HL-60 (cell line): ENCODE measurements around the gene CBARP.

Source experiments
- DNase-seq, 2 experiments: peaks; one replicate each; pipeline ENCODE4 v3.0.0-alpha.2; 2010 to 2020; ENCODE audit warnings: low read depth in 1 of 2, low spot score in 1 of 2
- H3K27ac ChIP-seq: fragments of 250-450 bp; sonication (Bioruptor Pico); replicated peaks from 2 replicates; pipeline ENCODE4 v1.5.1; 2020; ENCODE audit warnings: mild to moderate bottlenecking, moderate library complexity
- H3K27me3 ChIP-seq: fragments of 250-450 bp; sonication (Bioruptor Pico); 2 replicates; pipeline ENCODE4 v1.5.1; 2021; ENCODE audit warnings: mild to moderate bottlenecking, moderate library complexity; ENCODE audit not compliant: insufficient read depth, poor library complexity, severe bottlenecking
- H3K4me3 ChIP-seq: replicated peaks from 2 replicates; pipeline ENCODE4 v1.5.1; 2011; ENCODE audit warnings: mild to moderate bottlenecking, control low read depth, low read length; ENCODE audit not compliant: insufficient read depth
- GABPA ChIP-seq: IDR thresholded peaks from 2 replicates; pipeline ENCODE4 v1.6.1; 2012; ENCODE audit warnings: low read depth
- POLR2AphosphoS5 ChIP-seq: IDR thresholded peaks from 2 replicates; pipeline ENCODE4 v1.6.1; 2012; ENCODE audit warnings: low read depth
- REST ChIP-seq: IDR thresholded peaks from 2 replicates; pipeline ENCODE4 v1.6.1; 2012; ENCODE audit warnings: low read depth; ENCODE audit not compliant: insufficient replicate concordance
- SPI1 ChIP-seq: IDR thresholded peaks from 2 replicates; pipeline ENCODE4 v1.6.1; 2012; ENCODE audit warnings: low read depth, mild to moderate bottlenecking, borderline replicate concordance
- TF ChIP-seq, protein P1 (sequence below): IDR thresholded peaks from one replicate; pipeline ENCODE4 v1.5.1; 2011; ENCODE audit warnings: low read length, control low read depth, inconsistent platforms; ENCODE audit not compliant: insufficient read depth

The CBARP gene

GRCh38 chr19:1283207-1283916 lies 45.6 kb upstream of the CBARP start:
- TF ChIP-seq REST: no peak
- TF ChIP-seq, protein P1, sequence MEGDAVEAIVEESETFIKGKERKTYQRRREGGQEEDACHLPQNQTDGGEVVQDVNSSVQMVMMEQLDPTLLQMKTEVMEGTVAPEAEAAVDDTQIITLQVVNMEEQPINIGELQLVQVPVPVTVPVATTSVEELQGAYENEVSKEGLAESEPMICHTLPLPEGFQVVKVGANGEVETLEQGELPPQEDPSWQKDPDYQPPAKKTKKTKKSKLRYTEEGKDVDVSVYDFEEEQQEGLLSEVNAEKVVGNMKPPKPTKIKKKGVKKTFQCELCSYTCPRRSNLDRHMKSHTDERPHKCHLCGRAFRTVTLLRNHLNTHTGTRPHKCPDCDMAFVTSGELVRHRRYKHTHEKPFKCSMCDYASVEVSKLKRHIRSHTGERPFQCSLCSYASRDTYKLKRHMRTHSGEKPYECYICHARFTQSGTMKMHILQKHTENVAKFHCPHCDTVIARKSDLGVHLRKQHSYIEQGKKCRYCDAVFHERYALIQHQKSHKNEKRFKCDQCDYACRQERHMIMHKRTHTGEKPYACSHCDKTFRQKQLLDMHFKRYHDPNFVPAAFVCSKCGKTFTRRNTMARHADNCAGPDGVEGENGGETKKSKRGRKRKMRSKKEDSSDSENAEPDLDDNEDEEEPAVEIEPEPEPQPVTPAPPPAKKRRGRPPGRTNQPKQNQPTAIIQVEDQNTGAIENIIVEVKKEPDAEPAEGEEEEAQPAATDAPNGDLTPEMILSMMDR: no peak
- no peak for TF ChIP-seq SPI1
- no peak for TF ChIP-seq POLR2AphosphoS5
- no peak for TF ChIP-seq GABPA
- H3K4me3 ChIP-seq: no peak overlapping the region
- H3K27me3 ChIP-seq: peaks cover 37% of the 10 kb centered on the region
- no peak overlapping the region for H3K27ac ChIP-seq
- DNase-seq: no peak

DNA sequence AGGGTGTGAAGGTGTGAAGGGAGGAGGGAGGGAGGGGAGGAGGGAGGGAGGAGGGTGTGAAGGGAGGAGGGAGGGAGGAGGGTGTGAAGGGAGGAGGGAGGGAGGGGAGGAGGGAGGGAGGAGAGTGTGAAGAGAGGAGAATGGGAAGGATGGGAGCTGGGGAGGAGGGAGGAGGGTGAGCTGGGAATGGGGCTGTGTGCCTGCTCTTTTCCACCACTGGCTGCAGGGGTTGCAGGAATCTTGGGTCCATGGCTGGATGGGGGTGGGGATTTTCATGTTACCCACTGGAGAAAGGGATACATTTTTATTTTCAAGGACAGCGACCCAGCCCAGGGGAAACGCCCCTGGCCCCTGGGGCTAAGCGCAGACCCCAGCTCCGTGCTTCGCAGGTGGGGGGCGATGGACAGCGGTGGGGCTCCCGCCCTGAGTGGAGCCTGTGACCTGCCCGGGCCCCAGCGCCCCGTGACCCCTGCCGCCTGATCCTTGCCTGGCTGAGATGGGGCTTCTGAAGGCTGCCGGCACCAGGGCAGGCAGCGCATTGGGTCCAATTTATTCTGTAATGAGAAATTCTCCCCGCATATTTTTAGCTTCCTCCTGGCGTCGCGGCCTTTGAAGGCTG lies 44.9 kb upstream of the CBARP start:
- Histone ChIP-seq H3K4me3 (no peak overlapping the region), H3K27me3 (peaks cover 31% of the 10 kb centered on the region), H3K27ac (no peak overlapping the region)
- TF ChIP-seq REST (no peak), SPI1 (no peak), POLR2AphosphoS5 (no peak), GABPA (no peak)
- TF ChIP-seq, protein P1: no peak
- DNase-seq: no peak

DNA sequence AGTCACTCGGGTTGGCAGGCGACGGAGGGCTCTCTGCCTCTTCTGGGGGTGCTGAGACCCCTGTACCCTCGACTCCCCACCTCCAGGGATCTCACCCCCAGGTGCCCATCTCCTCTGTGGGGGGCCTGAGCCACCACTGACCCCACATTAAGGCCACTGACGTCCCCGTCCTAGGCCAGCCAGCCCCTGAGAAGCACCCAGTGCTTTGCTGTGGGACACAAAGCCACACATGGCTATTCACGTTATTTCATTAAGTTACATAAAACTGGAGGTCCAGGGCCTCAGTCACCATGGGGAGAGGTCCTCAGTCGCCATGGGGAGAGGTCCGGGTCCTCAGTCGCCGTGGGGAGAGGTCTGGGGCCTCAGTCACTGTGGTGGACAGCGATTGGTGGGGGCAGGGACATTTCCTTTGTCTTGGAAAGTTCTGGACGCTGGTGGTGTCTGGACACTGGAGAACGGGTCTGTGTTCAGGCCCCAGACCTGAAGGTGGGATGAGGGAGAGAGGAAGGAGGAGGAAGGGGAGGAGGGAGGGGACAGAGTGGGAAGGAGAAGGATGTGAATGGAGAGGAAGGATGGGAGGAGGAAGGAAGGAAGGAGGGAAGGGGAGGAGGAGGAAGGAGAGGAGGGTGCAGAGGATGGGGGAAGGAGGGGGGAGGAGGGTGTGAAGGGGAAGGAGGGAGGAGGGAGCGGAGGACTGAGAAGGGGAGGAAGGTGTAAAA lies 43.9 kb upstream of the CBARP start:
- no peak overlapping the region for H3K27ac ChIP-seq
- H3K4me3 ChIP-seq: no peak overlapping the region
- peaks cover 21% of the 10 kb centered on the region for H3K27me3 ChIP-seq
- peak in 1 of 2 experiments; percentile 70 for DNase-seq
- TF ChIP-seq, protein P1: no peak
- TF ChIP-seq REST (no peak), GABPA (no peak), POLR2AphosphoS5 (no peak), SPI1 (no peak)
